HepG2 (cell line): ENCODE results near the gene ATP6V0A1. TPM values are rescaled to one million over a fixed set of nuclear protein-coding genes. Genes with fewer than 3 reads are reported as not detected.
"Not testable (repeated sequence)": the region's sequence is repeated elsewhere in the genome, so short reads cannot be mapped to it uniquely, and the experiment has no call there.

Experiments used
- ATAC-seq: fragments of 200-7000 bp; cut with Tn5 transposase; 3 replicates; pipeline ENCODE4 v1.9.1; 2020; ENCODE audit warnings: mild to moderate bottlenecking, moderate library complexity
- BruUV-seq: library from RNA; stranded (reverse); fragments of 400-500 nt; replicated peaks from 2 replicates; lab custom pipeline; 2021; lab: Mats Ljungman, UMichigan
- CTCF ChIA-PET: fragments of 300-600 bp; formaldehyde crosslinking; extraction: SDS; loops from one replicate; lab custom pipeline; 2021; ENCODE audit warnings: low total read pairs, inconsistent platforms, low intra/inter-chr PET ratio; lab: Yijun Ruan, JAX
- POLR2A ChIA-PET: fragments of 350-600 bp; sonication (Branson Sonifier 250); formaldehyde crosslinking; loops from one replicate; lab custom pipeline; 2020; ENCODE audit warnings: antibody characterized with exemption, inconsistent platforms; lab: Yijun Ruan, JAX
- DNase-seq: peaks from one replicate; pipeline ENCODE4 v3.0.0-alpha.2; 2015; ENCODE audit warnings: low spot score
- FAIRE-seq: peaks from 3 replicates; lab custom pipeline; 2011; peaks lifted over from hg19 to GRCh38; lab: Jason Lieb, UNC
- H2AFZ ChIP-seq: one replicate; pipeline ENCODE4 v1.6.1; 2011; ENCODE audit warnings: low read length, inconsistent platforms
- H3K27ac ChIP-seq: fragments of 300-600 bp; 3 replicates; pipeline ENCODE4 v1.8.0; 2011; ENCODE audit warnings: mixed run types, mild to moderate bottlenecking, mixed read lengths, low read length, inconsistent platforms; ENCODE audit not compliant: insufficient read depth; ENCODE audit errors: extremely low read length
- H3K27me3 ChIP-seq, 2 experiments: fragments of 200-600 bp in 1 of 2; 2 replicates in 1 of 2; 3 replicates in 1 of 2; pipeline versions ENCODE4 v1.6.0 to v1.8.0; 2011; ENCODE audit warnings: low read length in 2 of 2, mild to moderate bottlenecking in 2 of 2, moderate library complexity in 2 of 2, inconsistent platforms in 1 of 2; ENCODE audit not compliant: insufficient read depth in 2 of 2, control insufficient read depth in 1 of 2
- H3K36me3 ChIP-seq, 2 experiments: fragments of 200-600 bp in 1 of 2; replicated peaks in 1 of 2; 2 replicates in 1 of 2; 3 replicates in 1 of 2; pipeline versions ENCODE4 v1.5.1 to v1.8.0; 2011; ENCODE audit warnings: low read length in 2 of 2, inconsistent platforms in 1 of 2; ENCODE audit not compliant: insufficient read depth in 2 of 2, control insufficient read depth in 1 of 2
- H3K4me1 ChIP-seq: 2 replicates; pipeline ENCODE4 v1.5.1; 2012; ENCODE audit warnings: low read length, inconsistent platforms; ENCODE audit not compliant: insufficient read depth
- H3K4me2 ChIP-seq: 2 replicates; pipeline ENCODE4 v1.6.0; 2011; ENCODE audit warnings: low read depth, low read length, inconsistent platforms
- H3K4me3 ChIP-seq, 3 experiments: fragments of 200-600 bp in 1 of 3; sonication (generic), shearing (Covaris generic) in 1 of 3; replicated peaks in 1 of 3; 2 replicates each; pipeline ENCODE4 v1.5.1; 2011 to 2016; ENCODE audit warnings: low read length in 3 of 3, inconsistent platforms in 2 of 3, low read depth in 2 of 3, mild to moderate bottlenecking in 2 of 3, control low read depth in 1 of 3, mixed read lengths in 1 of 3; ENCODE audit not compliant: insufficient read depth in 1 of 3
- H3K79me2 ChIP-seq: one replicate; pipeline ENCODE4 v1.6.1; 2011; ENCODE audit warnings: low read length, inconsistent platforms; ENCODE audit not compliant: insufficient read depth
- H3K9ac ChIP-seq: 2 replicates; pipeline ENCODE4 v1.6.0; 2011; ENCODE audit warnings: mild to moderate bottlenecking, low read depth, low read length, inconsistent platforms; ENCODE audit not compliant: insufficient read depth
- H3K9me3 ChIP-seq: 2 replicates; pipeline ENCODE4 v1.5.1; 2012; ENCODE audit warnings: mild to moderate bottlenecking, low read length
- H4K20me1 ChIP-seq: 2 replicates; pipeline ENCODE4 v1.6.0; 2011; ENCODE audit warnings: inconsistent platforms, mild to moderate bottlenecking, low read length, moderate library complexity; ENCODE audit not compliant: insufficient read depth
- ZNF124 ChIP-seq: sonication (generic); formaldehyde crosslinking; IDR thresholded peaks from 2 replicates; pipeline ENCODE4 v1.4.0; 2020; ENCODE audit warnings: missing genetic modification reagents
- WGBS: methylation state at CpG from one replicate; pipeline ENCODE4 v1.1.6; 2017; ENCODE audit warnings: low lambda C conversion rate; 5-methylcytosine and 5-hydroxymethylcytosine counted together
- in situ Hi-C: cut with HindIII; loops from 2 replicates; pipeline ENCODE4 v1.10.0; 2017; ENCODE audit warnings: low pct_unique_long_range_greater_than_20kb; ENCODE audit not compliant: extremely low pct_ligation_motif_present
- intact Hi-C: fragments of 100-400 bp; cut with micrococcal nuclease; formaldehyde crosslinking; loops from one replicate; pipeline ENCODE4 v1.10.0; 2022; ENCODE audit not compliant: unreplicated experiment
- polyA plus RNA-seq, 8 experiments: library from polyadenylated mRNA; depleted of rRNA in 3 of 8; stranded (reverse) in 7 of 8; unstranded in 1 of 8; fragments of >200 nt; fragmentation: Illumina TruSeq in 4 of 8; extraction: Trizol in 4 of 8; gene quantifications; 2 replicates each; pipeline versions ENCODE4 v1.2.1 to v1.2.3, GENCODE V29; 2011 to 2016; ENCODE audit warnings: low read depth in 4 of 8, missing spikeins in 1 of 8, mixed read lengths in 1 of 8; ENCODE audit not compliant: insufficient read depth in 1 of 8
- total RNA-seq, 5 experiments: library from RNA; depleted of rRNA; stranded (reverse); fragments of >200 nt; fragmentation: Illumina TruSeq; extraction: Trizol; gene quantifications; 2 replicates each; pipeline ENCODE4 v1.2.3, GENCODE V29; 2016; ENCODE audit warnings: low read depth in 1 of 5
- TF ChIP-seq, protein P1 (sequence below): IDR thresholded peaks from 2 replicates; pipeline ENCODE4 v1.6.1; 2012; ENCODE audit warnings: low read length, improper control_type of control experiment

ATP6V0A1 gene
- total and polyA plus RNA-seq, 2 of the 13 experiments (the other 11 are each of a cell fraction or from before 2014, with no cell fraction given), result 27.9 to 54.1 TPM

DNA sequence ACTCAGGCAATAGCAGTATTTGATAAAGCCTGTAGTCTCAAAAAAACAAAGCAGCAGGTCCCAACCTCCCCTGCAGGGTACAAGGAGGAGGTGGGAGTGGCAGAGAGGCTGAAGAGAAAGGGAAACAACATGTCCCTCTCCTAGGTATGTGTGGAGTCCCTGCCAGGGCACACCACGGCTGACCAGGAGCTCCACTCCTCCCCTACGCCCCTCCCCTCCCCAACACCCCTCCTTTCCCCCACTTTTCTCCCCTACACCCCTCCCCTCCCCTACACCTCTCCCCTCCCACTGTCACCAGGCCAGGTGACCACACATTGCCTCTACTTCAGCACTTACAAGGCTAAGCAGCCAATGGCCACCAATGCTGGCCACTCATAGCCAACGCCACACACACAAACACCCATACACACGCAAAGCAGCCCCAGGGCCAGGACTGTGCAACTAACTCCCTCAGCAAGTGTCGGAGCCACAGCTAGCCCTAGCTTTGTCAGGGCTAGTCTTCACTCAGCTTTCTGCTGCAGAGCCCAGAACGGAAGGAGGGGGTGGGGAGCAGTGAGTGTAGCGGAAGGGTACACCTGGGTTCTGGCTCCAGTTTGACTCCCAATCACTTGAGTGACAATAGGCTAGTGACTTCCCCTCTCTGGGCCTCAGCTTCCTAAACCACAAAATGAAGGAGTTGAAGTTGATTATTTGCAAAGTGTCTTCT, 43.8 kb upstream of the ATP6V0A1 start:
- H3K27ac ChIP-seq, result no peak overlapping the region
- POLR2A ChIA-PET, result no interaction called here
- CTCF ChIA-PET, result no interaction called here

DNA sequence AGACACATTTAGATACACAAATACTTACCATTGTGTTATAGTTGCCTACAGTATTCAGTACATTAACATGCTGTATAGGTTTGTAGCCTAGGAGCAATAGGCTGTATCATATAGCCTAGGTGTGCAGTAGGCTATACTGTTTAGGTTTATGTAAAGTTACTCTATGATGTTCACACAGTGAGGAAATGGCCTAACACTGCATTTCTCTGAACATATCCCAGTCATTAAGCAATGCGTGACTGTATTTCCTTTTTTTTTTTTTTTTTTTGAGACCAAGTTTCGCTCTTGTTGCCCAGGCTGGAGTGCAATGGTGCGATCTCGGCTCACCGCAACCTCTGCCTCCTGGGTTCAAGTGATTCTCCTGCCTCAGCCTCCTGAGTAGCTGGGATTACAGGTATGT, 40.7 kb upstream of the ATP6V0A1 start:
- H4K20me1 ChIP-seq, POLR2A ChIA-PET, in situ Hi-C loops, H3K9ac ChIP-seq, ATAC-seq, CTCF ChIA-PET, H2AFZ ChIP-seq, H3K9me3 ChIP-seq, FAIRE-seq, BruUV-seq, DNase-seq, H3K4me2 ChIP-seq, H3K4me3 ChIP-seq, H3K36me3 ChIP-seq, intact Hi-C loops, H3K27me3 ChIP-seq, H3K27ac ChIP-seq: not testable (repeated sequence)
- Histone ChIP-seq H3K79me2 (peaks cover 12% of the 10 kb centered on the region), H3K4me1 (peaks cover 18% of the 10 kb centered on the region)
- 99% methylated on average over 5 of the region's 5 CpGs for WGBS

More for the DNA sequence above, 43.8 kb upstream of the ATP6V0A1 start:
- Histone ChIP-seq H3K9me3 (no peaks in the 10 kb centered on the region), H3K4me3 (no peak overlapping the region), H3K4me2 (no peak overlapping the region), H3K36me3 (peaks cover 2 to 6% of the 10 kb centered on the region in 2 experiments; a peak in 2 of 5 replicates), H3K4me1 (no peaks in the 10 kb centered on the region), H3K27me3 (no peaks in the 10 kb centered on the region)
- 91% methylated on average over 7 of the region's 7 CpGs for WGBS
- in situ Hi-C loops, result no loop called here
- no TSS peak for BruUV-seq
- TF ChIP-seq, protein P1, sequence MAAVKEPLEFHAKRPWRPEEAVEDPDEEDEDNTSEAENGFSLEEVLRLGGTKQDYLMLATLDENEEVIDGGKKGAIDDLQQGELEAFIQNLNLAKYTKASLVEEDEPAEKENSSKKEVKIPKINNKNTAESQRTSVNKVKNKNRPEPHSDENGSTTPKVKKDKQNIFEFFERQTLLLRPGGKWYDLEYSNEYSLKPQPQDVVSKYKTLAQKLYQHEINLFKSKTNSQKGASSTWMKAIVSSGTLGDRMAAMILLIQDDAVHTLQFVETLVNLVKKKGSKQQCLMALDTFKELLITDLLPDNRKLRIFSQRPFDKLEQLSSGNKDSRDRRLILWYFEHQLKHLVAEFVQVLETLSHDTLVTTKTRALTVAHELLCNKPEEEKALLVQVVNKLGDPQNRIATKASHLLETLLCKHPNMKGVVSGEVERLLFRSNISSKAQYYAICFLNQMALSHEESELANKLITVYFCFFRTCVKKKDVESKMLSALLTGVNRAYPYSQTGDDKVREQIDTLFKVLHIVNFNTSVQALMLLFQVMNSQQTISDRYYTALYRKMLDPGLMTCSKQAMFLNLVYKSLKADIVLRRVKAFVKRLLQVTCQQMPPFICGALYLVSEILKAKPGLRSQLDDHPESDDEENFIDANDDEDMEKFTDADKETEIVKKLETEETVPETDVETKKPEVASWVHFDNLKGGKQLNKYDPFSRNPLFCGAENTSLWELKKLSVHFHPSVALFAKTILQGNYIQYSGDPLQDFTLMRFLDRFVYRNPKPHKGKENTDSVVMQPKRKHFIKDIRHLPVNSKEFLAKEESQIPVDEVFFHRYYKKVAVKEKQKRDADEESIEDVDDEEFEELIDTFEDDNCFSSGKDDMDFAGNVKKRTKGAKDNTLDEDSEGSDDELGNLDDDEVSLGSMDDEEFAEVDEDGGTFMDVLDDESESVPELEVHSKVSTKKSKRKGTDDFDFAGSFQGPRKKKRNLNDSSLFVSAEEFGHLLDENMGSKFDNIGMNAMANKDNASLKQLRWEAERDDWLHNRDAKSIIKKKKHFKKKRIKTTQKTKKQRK, result no peak
- no peak for TF ChIP-seq ZNF124 (CRISPR knock-in tag)
- TF ChIP-seq, all 625 proteins: peak for 0
- FAIRE-seq, result no peak
- Histone ChIP-seq H2AFZ (no peak overlapping the region), H3K79me2 (peaks cover 3% of the 10 kb centered on the region), H3K9ac (no peak overlapping the region), H4K20me1 (no peaks in the 10 kb centered on the region)
- no peak for DNase-seq
- ATAC-seq, result no peak
- intact Hi-C loops, result no loop called here
